Lower leg skin (tissue), 3 donors: ENCODE measurements around the gene CA5A.

Source experiments
- CTCF ChIP-seq, 3 donors: fragments of 450-650 bp; IDR thresholded peaks; one replicate each; pipeline ENCODE4 v1.5.1; 2016; ENCODE audit warnings: antibody characterized with exemption in 3 of 3, mild to moderate bottlenecking in 3 of 3, moderate library complexity in 2 of 3
- POLR2A ChIP-seq, 2 donors: fragments of 450-650 bp; IDR thresholded peaks; one replicate each; pipeline ENCODE4 v1.6.1; 2016 to 2017; ENCODE audit warnings: antibody characterized with exemption in 2 of 2, mild to moderate bottlenecking in 1 of 2, moderate library complexity in 1 of 2

DNA sequence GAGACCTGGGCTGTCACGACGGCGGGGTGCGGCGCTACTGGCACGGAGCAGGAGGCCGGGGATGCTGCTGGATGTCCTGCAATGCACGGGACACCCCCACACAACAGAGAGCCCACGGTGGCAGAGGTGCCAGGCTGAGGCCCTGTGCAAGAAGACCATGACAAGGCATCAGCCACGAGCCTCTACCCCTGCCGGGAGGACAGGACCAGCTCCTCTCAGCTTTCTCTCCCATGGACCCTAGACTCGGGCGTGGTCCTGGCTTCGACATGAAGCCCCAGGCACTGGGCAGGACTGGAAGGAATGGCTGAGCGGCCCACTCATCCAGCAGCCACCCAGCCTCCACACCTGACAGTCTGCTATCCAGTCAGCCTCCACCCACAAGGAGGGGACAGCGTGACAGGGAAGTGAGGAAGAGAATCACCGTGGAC, 92.6 kb downstream of the CA5A start:
- TF ChIP-seq POLR2A (IDR thresholded peaks at IDR 0.05) (no peak), CTCF (IDR thresholded peaks at IDR 0.05) (no peak)
